Measurements from ENCODE around the gene UVRAG.

DNA sequence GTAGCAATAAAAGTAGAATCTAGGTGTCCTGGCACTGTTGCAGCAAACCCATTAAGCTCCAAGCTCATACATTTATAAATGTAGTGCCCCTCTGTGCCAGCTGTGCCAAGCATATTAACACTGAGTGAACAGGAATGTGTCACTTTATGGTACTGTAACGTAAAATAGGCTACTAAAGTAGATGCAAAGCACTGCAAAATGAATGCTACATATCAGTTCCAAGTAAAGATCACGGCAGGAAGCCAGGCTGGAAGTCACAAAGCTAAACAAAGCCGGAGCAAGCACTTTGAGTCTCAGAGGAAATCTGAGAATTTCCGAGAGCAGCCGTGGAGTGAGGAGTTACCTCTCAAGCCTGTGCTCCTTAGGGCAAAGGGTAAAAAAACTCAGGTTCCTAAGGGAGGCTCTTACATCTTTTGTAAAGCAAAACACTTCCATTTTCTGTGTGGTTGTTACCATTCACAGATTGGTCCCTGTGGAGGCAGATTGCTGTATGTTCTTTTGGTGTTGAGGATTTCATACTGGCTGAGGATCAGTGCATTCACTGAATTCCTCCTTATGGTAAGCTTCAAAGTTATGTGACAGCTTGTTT lies 305.6 kb downstream of the UVRAG start:
- TF ChIP-seq, protein P1, sequence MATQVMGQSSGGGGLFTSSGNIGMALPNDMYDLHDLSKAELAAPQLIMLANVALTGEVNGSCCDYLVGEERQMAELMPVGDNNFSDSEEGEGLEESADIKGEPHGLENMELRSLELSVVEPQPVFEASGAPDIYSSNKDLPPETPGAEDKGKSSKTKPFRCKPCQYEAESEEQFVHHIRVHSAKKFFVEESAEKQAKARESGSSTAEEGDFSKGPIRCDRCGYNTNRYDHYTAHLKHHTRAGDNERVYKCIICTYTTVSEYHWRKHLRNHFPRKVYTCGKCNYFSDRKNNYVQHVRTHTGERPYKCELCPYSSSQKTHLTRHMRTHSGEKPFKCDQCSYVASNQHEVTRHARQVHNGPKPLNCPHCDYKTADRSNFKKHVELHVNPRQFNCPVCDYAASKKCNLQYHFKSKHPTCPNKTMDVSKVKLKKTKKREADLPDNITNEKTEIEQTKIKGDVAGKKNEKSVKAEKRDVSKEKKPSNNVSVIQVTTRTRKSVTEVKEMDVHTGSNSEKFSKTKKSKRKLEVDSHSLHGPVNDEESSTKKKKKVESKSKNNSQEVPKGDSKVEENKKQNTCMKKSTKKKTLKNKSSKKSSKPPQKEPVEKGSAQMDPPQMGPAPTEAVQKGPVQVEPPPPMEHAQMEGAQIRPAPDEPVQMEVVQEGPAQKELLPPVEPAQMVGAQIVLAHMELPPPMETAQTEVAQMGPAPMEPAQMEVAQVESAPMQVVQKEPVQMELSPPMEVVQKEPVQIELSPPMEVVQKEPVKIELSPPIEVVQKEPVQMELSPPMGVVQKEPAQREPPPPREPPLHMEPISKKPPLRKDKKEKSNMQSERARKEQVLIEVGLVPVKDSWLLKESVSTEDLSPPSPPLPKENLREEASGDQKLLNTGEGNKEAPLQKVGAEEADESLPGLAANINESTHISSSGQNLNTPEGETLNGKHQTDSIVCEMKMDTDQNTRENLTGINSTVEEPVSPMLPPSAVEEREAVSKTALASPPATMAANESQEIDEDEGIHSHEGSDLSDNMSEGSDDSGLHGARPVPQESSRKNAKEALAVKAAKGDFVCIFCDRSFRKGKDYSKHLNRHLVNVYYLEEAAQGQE (IDR thresholded peaks at IDR 0.05; ENCODE audit: low read depth): no peak
- TF ChIP-seq EP300 (IDR thresholded peaks at IDR 0.05; ENCODE audit: borderline replicate concordance): no peak
- no peak for TF ChIP-seq TAF1 (IDR thresholded peaks at IDR 0.05; ENCODE audit: low read depth)
- no peak for TF ChIP-seq YY1 (IDR thresholded peaks at IDR 0.05; ENCODE audit: low read depth)
- no peak for TF ChIP-seq RAD21 (IDR thresholded peaks at IDR 0.05; ENCODE audit: low read depth)
- TF ChIP-seq TEAD4 (IDR thresholded peaks at IDR 0.05): no peak
- TF ChIP-seq CREB1 (IDR thresholded peaks at IDR 0.05; ENCODE audit: low read depth): no peak

Measured in Ishikawa (cell line).